GM18520 (cell line): ENCODE results near the gene CTCF.
A peak's percentile ranks its signal among the peaks of the same experiment; 100 is the strongest.

Experiments
- ATAC-seq: cut with Tn5 transposase; IDR thresholded peaks from one replicate; pipeline ENCODE4 v1.9.1; 2021; ENCODE audit not compliant: unreplicated experiment

CTCF gene

GRCh38 chr16:67651039-67651438, 88.7 kb downstream of the CTCF start:
- no peak for ATAC-seq

GRCh38 chr16:67651847-67652246, 89.5 kb downstream of the CTCF start:
- ATAC-seq = no peak

- ATAC-seq = no peak
Observed at GRCh38 chr16:67652578-67653127, 90.3 kb downstream of the CTCF start.

GRCh38 chr16:67653128-67653788, 90.9 kb downstream of the CTCF start:
- ATAC-seq = no peak

- ATAC-seq = no peak
Observed at GRCh38 chr16:67653789-67654402, 91.6 kb downstream of the CTCF start.

GRCh38 chr16:67654403-67654911, 92.1 kb downstream of the CTCF start:
- no peak for ATAC-seq

GRCh38 chr16:67655363-67655762, 93.0 kb downstream of the CTCF start:
- no peak for ATAC-seq

- ATAC-seq = no peak
Observed at GRCh38 chr16:67656344-67657016, 94.2 kb downstream of the CTCF start.

GRCh38 chr16:67657017-67657608, 94.8 kb downstream of the CTCF start:
- no peak for ATAC-seq

GRCh38 chr16:67657751-67658518, 95.6 kb downstream of the CTCF start:
- no peak for ATAC-seq

- ATAC-seq = no peak
Observed at GRCh38 chr16:67658849-67659674, 96.7 kb downstream of the CTCF start.

GRCh38 chr16:67659675-67660563, 97.6 kb downstream of the CTCF start, which contains the start of gene ACD:
ACD (minus strand) TSS chr16:67660260; CDS start chr16:67660220, 40 bp downstream.
- ATAC-seq = peak; percentile 55

- ATAC-seq = peak; percentile 58
Observed at GRCh38 chr16:67660564-67661028, 98.3 kb downstream of the CTCF start, which contains the start of gene PARD6A. PARD6A (plus strand) TSS chr16:67660960; CDS start chr16:67661039, 79 bp downstream.

- no peak for ATAC-seq
Observed at GRCh38 chr16:67661101-67661761, 98.9 kb downstream of the CTCF start.

- no peak for ATAC-seq
Observed at GRCh38 chr16:67661886-67662652, 99.7 kb downstream of the CTCF start.

GRCh38 chr16:67662653-67663010, 100.3 kb downstream of the CTCF start:
- ATAC-seq = no peak
